Esophagus squamous epithelium (tissue), 5 donors: ENCODE results near the gene UBAP1L. TPM values are rescaled to one million over a fixed set of nuclear protein-coding genes. Genes with fewer than 3 reads are reported as not detected.
A peak's percentile ranks its signal among the peaks of the same experiment; 100 is the strongest.

Source experiments
- DNase-seq: peaks from one replicate; lab custom pipeline; 2025; lab: John Stamatoyannopoulos, UW
- H3K27ac ChIP-seq, 4 donors: fragments of 200-600 bp; sonication (generic); one replicate each; pipeline ENCODE4 v1.5.1; 2016 to 2019; ENCODE audit warnings: mild to moderate bottlenecking in 1 of 4
- H3K27me3 ChIP-seq, 4 donors: fragments of 200-600 bp; sonication (generic); 1 replicate in 3 of 4; 2 replicates in 1 of 4; pipeline versions ENCODE4 v1.5.1 to v1.6.0; 2017 to 2021; ENCODE audit warnings: antibody characterized with exemption in 1 of 4
- H3K36me3 ChIP-seq, 3 donors: fragments of 200-600 bp; sonication (generic); one replicate each; pipeline ENCODE4 v1.5.1; 2016 to 2019
- H3K4me1 ChIP-seq, 3 donors: fragments of 200-600 bp; sonication (generic); one replicate each; pipeline ENCODE4 v1.5.1; 2017 to 2019
- H3K4me3 ChIP-seq, 4 donors: fragments of 200-600 bp; sonication (generic); 1 replicate in 3 of 4; 2 replicates in 1 of 4; pipeline ENCODE4 v1.5.1; 2016 to 2019; ENCODE audit warnings: mild to moderate bottlenecking in 2 of 4, moderate library complexity in 1 of 4
- H3K9me3 ChIP-seq, 3 donors: fragments of 200-600 bp; sonication (generic); one replicate each; pipeline ENCODE4 v1.5.1; 2016 to 2019
- POLR2A ChIP-seq, 4 donors: fragments of 450-650 bp; IDR thresholded peaks; one replicate each; pipeline ENCODE4 v1.6.1; 2017; ENCODE audit warnings: antibody characterized with exemption in 4 of 4, mild to moderate bottlenecking in 4 of 4, moderate library complexity in 3 of 4
- WGBS, 2 donors: methylation state at CpG; one replicate each; pipeline ENCODE4 v1.1.5; 2018; 5-methylcytosine and 5-hydroxymethylcytosine counted together
- intact Hi-C: fragments of 100-400 bp; cut with DNase I; formaldehyde crosslinking; loops from one replicate; pipeline ENCODE4 v1.15.0; 2022
- total RNA-seq, 4 donors: library from RNA; depleted of rRNA; stranded (reverse); fragments of >200 nt; gene quantifications; one replicate each; pipeline ENCODE4 v1.1.0, GENCODE V29; 2016
- TF ChIP-seq, protein P1 (sequence below), 6 experiments: fragments of 450-650 bp in 4 of 6; fragments of 200-600 bp in 2 of 6; sonication (generic) in 2 of 6; IDR thresholded peaks; one replicate each; pipeline ENCODE4 v1.5.1; 2016 to 2019; ENCODE audit warnings: antibody characterized with exemption in 6 of 6, mild to moderate bottlenecking in 4 of 6, moderate library complexity in 4 of 6
- donor health status: DM: yes; HTN: yes; CAD: no.

The UBAP1L gene
- total RNA-seq, 4 donors from 2014 or later = 1.6 to 6.3 (median 2.0) TPM

DNA sequence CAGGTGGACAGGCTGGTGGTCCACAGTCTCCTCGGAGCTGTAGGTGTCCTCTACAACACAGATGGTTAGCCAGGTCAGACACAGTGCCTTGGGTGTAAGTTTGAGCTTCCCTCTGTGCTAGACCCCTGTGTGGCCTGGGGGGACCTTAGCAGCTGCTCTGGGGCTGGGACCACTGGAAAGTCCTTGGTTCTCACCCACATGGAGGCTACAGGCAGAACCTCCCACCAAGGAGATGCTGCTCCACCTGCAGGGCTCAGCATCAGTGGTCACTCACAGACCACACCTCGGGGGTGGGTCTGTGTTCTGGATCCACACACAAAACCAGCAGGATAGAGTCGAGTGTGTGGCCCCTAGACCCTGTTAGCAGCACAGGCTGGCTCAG, 55.6 kb downstream of the UBAP1L start:
- TF ChIP-seq, protein P1, sequence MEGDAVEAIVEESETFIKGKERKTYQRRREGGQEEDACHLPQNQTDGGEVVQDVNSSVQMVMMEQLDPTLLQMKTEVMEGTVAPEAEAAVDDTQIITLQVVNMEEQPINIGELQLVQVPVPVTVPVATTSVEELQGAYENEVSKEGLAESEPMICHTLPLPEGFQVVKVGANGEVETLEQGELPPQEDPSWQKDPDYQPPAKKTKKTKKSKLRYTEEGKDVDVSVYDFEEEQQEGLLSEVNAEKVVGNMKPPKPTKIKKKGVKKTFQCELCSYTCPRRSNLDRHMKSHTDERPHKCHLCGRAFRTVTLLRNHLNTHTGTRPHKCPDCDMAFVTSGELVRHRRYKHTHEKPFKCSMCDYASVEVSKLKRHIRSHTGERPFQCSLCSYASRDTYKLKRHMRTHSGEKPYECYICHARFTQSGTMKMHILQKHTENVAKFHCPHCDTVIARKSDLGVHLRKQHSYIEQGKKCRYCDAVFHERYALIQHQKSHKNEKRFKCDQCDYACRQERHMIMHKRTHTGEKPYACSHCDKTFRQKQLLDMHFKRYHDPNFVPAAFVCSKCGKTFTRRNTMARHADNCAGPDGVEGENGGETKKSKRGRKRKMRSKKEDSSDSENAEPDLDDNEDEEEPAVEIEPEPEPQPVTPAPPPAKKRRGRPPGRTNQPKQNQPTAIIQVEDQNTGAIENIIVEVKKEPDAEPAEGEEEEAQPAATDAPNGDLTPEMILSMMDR (IDR thresholded peaks at IDR 0.05) = no peak
- no peak for TF ChIP-seq POLR2A (IDR thresholded peaks at IDR 0.05)
- WGBS, 2 donors = 80% methylated on average over 1 of the region's 3 CpGs
- H3K4me1 ChIP-seq = peaks cover 13 to 84% (median 32%) of the 10 kb centered on the region in 3 donors
- peak overlapping the region; percentile 44 to 92 (median 83) for H3K27ac ChIP-seq
- no peak overlapping the region for H3K4me3 ChIP-seq
- H3K27me3 ChIP-seq = no peaks in the 10 kb centered on the region
- H3K36me3 ChIP-seq = peaks cover 0 to 10% (median 0%) of the 10 kb centered on the region in 3 donors
- intact Hi-C loops = loop anchor here (10.0 kb wide), 1 partner anchor 215 kb away; no protein-coding TSS in a partner anchor
- H3K9me3 ChIP-seq = no peaks in the 10 kb centered on the region
- no peak for DNase-seq

DNA sequence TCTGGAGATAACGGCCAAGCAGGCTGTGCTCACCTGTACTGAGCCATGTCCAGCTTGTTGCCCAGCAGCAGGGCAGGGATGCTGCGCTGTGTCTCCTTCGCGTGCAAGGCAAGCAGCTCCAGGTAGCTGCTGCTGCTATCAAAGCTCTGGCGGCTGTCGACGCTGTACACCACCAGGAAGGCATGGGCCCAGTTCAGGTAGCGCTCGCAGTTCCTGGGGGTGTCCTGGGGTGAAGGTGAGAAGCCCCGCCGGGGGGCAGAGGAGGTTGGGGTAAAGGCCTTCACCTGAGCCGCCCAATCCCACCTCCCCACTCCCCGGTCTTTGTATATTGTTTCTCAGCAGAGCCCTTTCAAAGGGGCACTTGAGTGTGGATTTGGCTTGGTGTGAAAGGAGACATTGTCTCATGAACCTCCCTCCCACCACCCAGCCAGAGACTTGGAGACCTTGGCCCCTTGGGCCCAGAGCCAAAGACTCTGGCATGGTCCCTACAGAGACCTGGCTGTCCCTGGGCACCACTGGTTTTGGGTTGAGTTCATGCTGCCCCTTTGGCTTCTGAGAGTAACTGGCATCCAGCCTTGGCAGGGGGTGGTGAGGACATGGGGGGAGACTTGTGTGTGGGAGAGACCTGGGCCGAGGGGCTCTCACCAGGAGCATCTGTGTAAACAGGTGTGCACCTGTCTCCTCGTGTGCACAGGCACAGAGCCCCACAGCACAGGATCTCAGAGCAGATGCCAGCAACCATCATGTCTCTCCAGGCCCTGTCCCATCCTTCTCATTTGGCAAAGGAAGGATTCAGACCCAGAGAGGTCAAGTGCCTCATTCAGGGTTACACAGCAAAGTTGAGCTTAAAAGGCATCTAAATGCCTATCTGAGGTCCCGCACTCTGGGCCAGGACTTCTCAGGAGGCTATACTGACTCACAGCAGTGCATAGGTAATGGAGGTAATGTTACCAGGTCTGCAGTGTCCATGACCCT, 56.3 kb downstream of the UBAP1L start:
- TF ChIP-seq, protein P1 (IDR thresholded peaks at IDR 0.05) = no peak
- TF ChIP-seq POLR2A (IDR thresholded peaks at IDR 0.05) = no peak
- H3K27ac ChIP-seq = peak overlapping the region in 3 of 4 donors; percentile 81 to 92 (median 85)
- no peaks in the 10 kb centered on the region for H3K27me3 ChIP-seq
- no peak overlapping the region for H3K4me3 ChIP-seq
- H3K36me3 ChIP-seq = peaks cover 0 to 16% (median 0%) of the 10 kb centered on the region in 3 donors
- no peaks in the 10 kb centered on the region for H3K9me3 ChIP-seq
- WGBS, 2 donors = 100% methylated on average over 1 to 2 of the region's 16 CpGs
- intact Hi-C loops = loop anchor here (10.0 kb wide), 1 partner anchor 216 kb away; no protein-coding TSS in a partner anchor
- no peak for DNase-seq
- H3K4me1 ChIP-seq = peaks cover 13 to 82% (median 31%) of the 10 kb centered on the region in 3 donors

DNA sequence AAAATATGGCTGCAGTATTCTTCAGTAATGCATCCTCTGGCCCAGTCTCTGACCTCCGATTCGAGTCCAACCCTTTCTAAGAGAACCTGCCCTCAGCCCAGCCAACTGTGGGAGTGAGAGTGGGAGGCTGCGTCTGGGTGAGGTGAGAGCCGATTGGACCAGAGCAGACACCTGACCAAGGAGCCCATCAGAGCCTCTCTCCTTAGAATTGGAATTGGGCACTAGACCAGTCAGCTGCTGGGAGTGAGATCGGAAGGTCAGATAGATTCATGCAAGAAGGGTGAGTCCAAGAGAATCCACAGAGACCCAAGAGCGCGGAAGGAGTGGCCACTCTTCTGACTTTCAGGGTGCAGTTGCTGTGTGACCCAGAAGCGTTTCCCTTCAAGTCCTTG, 57.5 kb downstream of the UBAP1L start:
- DNase-seq = no peak
- intact Hi-C loops = loop anchor here (10.0 kb wide), 1 partner anchor 217 kb away; no protein-coding TSS in a partner anchor
- H3K4me1 ChIP-seq = peaks cover 13 to 71% (median 25%) of the 10 kb centered on the region in 3 donors
- H3K27me3 ChIP-seq = no peaks in the 10 kb centered on the region
- H3K9me3 ChIP-seq = no peaks in the 10 kb centered on the region
- peaks cover 0 to 27% (median 0%) of the 10 kb centered on the region in 3 donors for H3K36me3 ChIP-seq
- peak overlapping the region in 3 of 4 donors; percentile 17 to 80 (median 56) for H3K27ac ChIP-seq
- no peak for TF ChIP-seq POLR2A (IDR thresholded peaks at IDR 0.05)
- TF ChIP-seq, protein P1 (IDR thresholded peaks at IDR 0.05) = no peak
- WGBS, 2 donors = 87 to 94% methylated on average over 3 to 7 of the region's 8 CpGs
- no peak overlapping the region for H3K4me3 ChIP-seq

DNA sequence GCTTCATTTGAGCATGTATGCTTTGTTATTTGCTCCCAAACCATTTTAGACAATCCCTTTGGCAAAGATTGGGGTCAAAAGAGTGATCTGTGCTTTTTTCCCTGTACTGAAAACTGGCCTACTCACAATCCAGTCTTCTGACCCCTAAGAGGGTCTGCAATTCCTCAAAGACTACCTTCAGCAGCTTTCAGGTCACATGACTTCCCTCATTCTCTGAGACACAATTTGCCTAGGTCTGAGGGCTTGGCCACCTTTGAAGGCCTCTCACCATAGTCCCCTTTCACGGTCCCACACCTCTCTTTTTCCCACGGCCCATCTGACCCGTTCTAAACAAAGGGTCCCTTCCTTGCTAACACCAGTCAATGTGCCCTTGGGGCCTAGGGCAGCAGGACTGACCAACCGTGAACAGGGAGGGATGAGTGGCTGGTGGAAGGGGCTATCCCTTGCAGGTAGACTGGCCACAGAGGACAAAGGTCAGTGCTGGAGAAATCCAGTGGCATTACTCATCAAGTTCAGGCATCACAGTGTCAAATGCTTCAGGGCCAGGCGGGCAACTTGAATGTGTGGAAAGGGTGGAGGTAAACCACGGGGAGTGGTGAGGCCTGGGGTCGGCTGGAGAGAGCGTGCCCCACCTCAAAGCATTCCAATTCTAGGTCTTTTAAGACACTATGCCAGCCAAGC, 58.0 kb downstream of the UBAP1L start:
- H3K4me1 ChIP-seq = peaks cover 13 to 66% (median 25%) of the 10 kb centered on the region in 3 donors
- intact Hi-C loops = loop anchor here (10.0 kb wide), 1 partner anchor 218 kb away; no protein-coding TSS in a partner anchor
- DNase-seq = no peak
- peak overlapping the region in 3 of 4 donors; percentile 56 to 80 (median 75) for H3K27ac ChIP-seq
- H3K27me3 ChIP-seq = no peaks in the 10 kb centered on the region
- no peaks in the 10 kb centered on the region for H3K9me3 ChIP-seq
- TF ChIP-seq, protein P1 (IDR thresholded peaks at IDR 0.05) = no peak
- TF ChIP-seq POLR2A (IDR thresholded peaks at IDR 0.05) = no peak
- H3K4me3 ChIP-seq = no peak overlapping the region
- peaks cover 0 to 27% (median 0%) of the 10 kb centered on the region in 3 donors for H3K36me3 ChIP-seq
- WGBS, 2 donors = 57 to 85% methylated on average over 5 to 6 of the region's 8 CpGs
